Endodermal cell (in vitro differentiated cells): ENCODE data around the gene COMP. TPM values are rescaled to one million over a fixed set of nuclear protein-coding genes. Genes with fewer than 3 reads are reported as not detected.
A peak's percentile ranks its signal among the peaks of the same experiment; 100 is the strongest.

ENCODE experiments used
- DNase-seq: peaks from one replicate; pipeline ENCODE4 v3.0.0-alpha.2; 2017
- H3K27ac ChIP-seq: 2 replicates; pipeline ENCODE4 v1.5.1; 2013; ENCODE audit warnings: mild to moderate bottlenecking, low read depth, low read length, moderate library complexity
- H3K27me3 ChIP-seq: 2 replicates; pipeline ENCODE4 v1.6.1; 2013; ENCODE audit warnings: mild to moderate bottlenecking, low read length, moderate library complexity; ENCODE audit not compliant: insufficient read depth, control insufficient read depth, poor library complexity, severe bottlenecking
- H3K36me3 ChIP-seq: 2 replicates; pipeline ENCODE4 v1.7.0; 2013; ENCODE audit warnings: mild to moderate bottlenecking, low read length, moderate library complexity; ENCODE audit not compliant: control insufficient read depth, insufficient read depth
- H3K4me1 ChIP-seq: one replicate; pipeline ENCODE4 v1.7.0; 2013; ENCODE audit warnings: low read length; ENCODE audit not compliant: control insufficient read depth, insufficient read depth
- H3K4me3 ChIP-seq: 2 replicates; pipeline ENCODE4 v1.5.1; 2013; ENCODE audit warnings: mild to moderate bottlenecking, low read length, moderate library complexity
- H3K9ac ChIP-seq: 2 replicates; pipeline ENCODE4 v1.6.1; 2013; ENCODE audit warnings: mild to moderate bottlenecking, low read length, moderate library complexity; ENCODE audit not compliant: poor library complexity, severe bottlenecking; ENCODE audit errors: extremely low read depth
- H3K9me3 ChIP-seq: 2 replicates; pipeline ENCODE4 v1.6.1; 2013; ENCODE audit warnings: mild to moderate bottlenecking, low read length, moderate library complexity; ENCODE audit not compliant: control insufficient read depth
- H3K27ac Mint-ChIP-seq: 2 replicates; pipeline ENCODE4 v1.8.0; 2020; ENCODE audit warnings: mixed read lengths
- H3K27me3 Mint-ChIP-seq: 2 replicates; pipeline ENCODE4 v1.8.0; 2021; ENCODE audit warnings: mild to moderate bottlenecking, mixed read lengths; ENCODE audit not compliant: insufficient read depth
- H3K36me3 Mint-ChIP-seq: 2 replicates; pipeline ENCODE4 v1.8.0; 2020; ENCODE audit warnings: low read depth, mixed read lengths
- H3K4me1 Mint-ChIP-seq: 2 replicates; pipeline ENCODE4 v1.8.0; 2020; ENCODE audit warnings: mixed read lengths
- H3K4me3 Mint-ChIP-seq: 2 replicates; pipeline ENCODE4 v1.8.0; 2020; ENCODE audit warnings: mild to moderate bottlenecking, moderate library complexity, mixed read lengths
- H3K9me3 Mint-ChIP-seq: 2 replicates; pipeline ENCODE4 v1.8.0; 2020; ENCODE audit warnings: mild to moderate bottlenecking, mixed read lengths
- CTCF ChIP-seq: fragments of 200-600 bp; sonication (generic); conservative IDR thresholded peaks from 2 replicates; pipeline ENCODE4 v1.5.0; 2021; ENCODE audit warnings: antibody characterized with exemption, mild to moderate bottlenecking
- WGBS, 2 experiments: methylation state at CpG; one replicate each; pipeline versions ENCODE4 v1.1.5 to v1.1.7; 2013; ENCODE audit warnings: missing lambda C conversion rate in 2 of 2, mixed read lengths in 1 of 2; ENCODE audit not compliant: insufficient coverage in 1 of 2, insufficient read length in 1 of 2; 5-methylcytosine and 5-hydroxymethylcytosine counted together
- total RNA-seq, 2 donors: library from RNA; stranded (reverse); fragmentation: NEBNext Ultra II Directional in 1 of 2; extraction: Animal tissue kit (Norgen Biotek cat#: 25700) in 1 of 2; gene quantifications; 2 replicates in 1 of 2; 3 replicates in 1 of 2; pipeline ENCODE4 v1.2.1, GENCODE V29; 2021

Gene COMP
- total RNA-seq, 2 donors from 2014 or later: not detected

DNA sequence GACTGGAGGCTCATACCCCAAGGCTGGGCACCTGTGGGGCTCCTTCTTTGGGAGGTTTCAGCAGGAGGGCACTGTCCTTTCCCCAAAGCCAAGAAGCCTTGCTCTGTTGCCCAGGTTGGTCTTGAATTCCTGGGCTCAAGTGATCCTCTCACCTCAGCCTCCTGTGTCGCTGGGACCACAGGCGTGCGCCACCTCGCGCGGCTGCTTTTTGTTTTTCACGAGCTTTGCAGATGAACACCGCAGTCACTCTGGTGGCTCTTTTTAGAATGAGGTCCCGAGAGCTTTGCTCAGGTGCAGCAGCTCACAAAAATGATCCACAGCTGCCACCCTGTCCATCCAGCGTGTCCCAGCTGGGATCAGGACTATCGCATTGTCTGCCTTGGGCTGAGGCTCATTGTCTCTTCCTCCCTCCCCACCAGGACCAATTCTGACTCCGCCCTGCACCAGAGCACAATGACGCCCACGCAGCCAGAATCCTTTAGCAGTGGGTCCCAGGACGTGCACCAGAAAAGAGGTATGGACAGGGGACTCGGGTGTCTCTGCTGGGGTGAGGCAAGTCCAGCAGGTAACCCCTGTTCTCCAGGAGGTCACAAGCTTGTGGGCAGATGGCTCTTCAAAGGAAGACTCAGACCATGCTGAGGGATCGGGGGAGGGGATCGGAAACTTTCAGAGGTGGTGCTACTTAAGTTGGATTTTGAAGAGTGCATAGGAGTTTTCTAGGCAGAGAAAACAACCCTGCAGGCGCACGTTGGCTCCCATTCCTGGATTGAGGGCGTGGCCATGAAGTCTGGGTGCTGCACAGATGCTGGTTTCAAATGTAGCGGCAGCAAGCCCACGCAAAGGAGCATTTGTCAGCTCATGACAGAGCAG lies 41.5 kb downstream of the COMP start:
- Histone ChIP-seq H3K27ac (no peak overlapping the region), H3K36me3 (peaks cover 12% of the 10 kb centered on the region), H3K9me3 (no peaks in the 10 kb centered on the region), H3K27me3 (no peaks in the 10 kb centered on the region), H3K4me3 (no peak overlapping the region), H3K9ac (no peak overlapping the region), H3K4me1 (peaks cover 5% of the 10 kb centered on the region)
- Mint-ChIP-seq H3K4me1 (peaks cover 5% of the 10 kb centered on the region), H3K27ac (no peak overlapping the region), H3K4me3 (no peak overlapping the region), H3K36me3 (peaks cover 31% of the 10 kb centered on the region), H3K9me3 (no peaks in the 10 kb centered on the region), H3K27me3 (no peaks in the 10 kb centered on the region)
- no peak for TF ChIP-seq CTCF
- 86 to 88% methylated on average over 21 to 23 of the region's 23 CpGs for WGBS, 2 experiments
- peak; percentile 42 for DNase-seq

- Histone ChIP-seq H3K36me3 (peaks cover 2% of the 10 kb centered on the region), H3K4me3 (no peak overlapping the region), H3K9ac (no peak overlapping the region), H3K9me3 (no peaks in the 10 kb centered on the region), H3K4me1 (peaks cover 6% of the 10 kb centered on the region), H3K27ac (no peak overlapping the region), H3K27me3 (no peaks in the 10 kb centered on the region)
- Mint-ChIP-seq H3K4me3 (no peak overlapping the region), H3K9me3 (no peaks in the 10 kb centered on the region), H3K4me1 (peaks cover 10% of the 10 kb centered on the region), H3K27me3 (no peaks in the 10 kb centered on the region), H3K27ac (no peak overlapping the region), H3K36me3 (peaks cover 14% of the 10 kb centered on the region)
- TF ChIP-seq CTCF: peak; percentile 14
- peak; percentile 78 for DNase-seq
- 72 to 85% methylated on average over 11 to 29 of the region's 29 CpGs for WGBS, 2 experiments
Observed at GRCh38 chr19:18746401-18747325, 44.4 kb downstream of the COMP start.

- H3K27ac ChIP-seq: no peak overlapping the region
- DNase-seq: peak; percentile 45
- no peaks in the 10 kb centered on the region for H3K27me3 Mint-ChIP-seq
- 95 to 96% methylated on average over 4 to 5 of the region's 5 CpGs for WGBS, 2 experiments
- no peaks in the 10 kb centered on the region for H3K9me3 Mint-ChIP-seq
- no peaks in the 10 kb centered on the region for H3K27me3 ChIP-seq
- H3K36me3 ChIP-seq: no peaks in the 10 kb centered on the region
- no peak overlapping the region for H3K4me3 ChIP-seq
- no peak overlapping the region for H3K4me3 Mint-ChIP-seq
- no peak for TF ChIP-seq CTCF
- peaks cover 13% of the 10 kb centered on the region for H3K4me1 ChIP-seq
- no peak overlapping the region for H3K9ac ChIP-seq
- peaks cover 16% of the 10 kb centered on the region for H3K4me1 Mint-ChIP-seq
- peaks cover 7% of the 10 kb centered on the region for H3K36me3 Mint-ChIP-seq
- H3K27ac Mint-ChIP-seq: peak overlapping the region; percentile 66
- no peaks in the 10 kb centered on the region for H3K9me3 ChIP-seq
Observed at GRCh38 chr19:18745931-18746330, 45.2 kb downstream of the COMP start.
